Measurements from ENCODE around the gene IQGAP3. TPM values are rescaled to one million over a fixed set of nuclear protein-coding genes. Genes with fewer than 3 reads are reported as not detected.

The IQGAP3 gene
- total RNA-seq, 2 experiments from 2014 or later: 9.4 to 10.6 TPM

DNA sequence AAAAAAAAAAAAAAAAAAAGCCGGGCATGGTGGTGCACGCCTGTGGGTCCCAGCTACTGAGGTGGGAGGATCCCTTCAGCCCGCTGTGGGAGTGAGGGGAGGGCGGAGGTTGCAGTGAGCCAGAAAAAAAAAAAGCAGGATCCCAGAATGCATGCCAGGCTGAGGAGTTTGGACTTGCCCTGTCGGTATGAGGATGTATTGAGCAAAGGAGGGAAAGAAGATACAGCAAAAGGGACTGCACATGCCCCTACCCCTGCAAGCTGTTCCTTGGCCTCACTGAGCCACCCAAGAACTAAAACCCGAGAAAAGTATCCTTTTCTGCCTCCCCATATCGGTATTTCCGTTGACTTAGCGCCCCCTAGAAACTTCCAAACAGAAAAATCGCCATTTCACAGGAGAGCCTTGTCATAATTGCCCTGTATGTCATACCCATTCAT is 30.2 kb upstream of the IQGAP3 start:
- Mint-ChIP-seq H3K27me3 (ENCODE audit: low read depth) (no peaks in the 10 kb centered on the region), H3K36me3 (ENCODE audit: low read depth) (peaks cover 18% of the 10 kb centered on the region), H3K4me1 (ENCODE audit: low read depth) (peaks cover 45% of the 10 kb centered on the region), H3K9me3 (no peaks in the 10 kb centered on the region), H3K4me3 (peak overlapping the region; percentile 91), H3K27ac (peak overlapping the region; percentile 71)
- DNase-seq: peak; percentile 47
- CTCF ChIA-PET: interaction anchor here (0.7 to 1.5 kb wide), 4 partner anchors 10 to 20 kb away, joined by 3 to 8 read pairs (median 4); partner anchors contain the start of gene NAXE
- intact Hi-C loops (cut with micrococcal nuclease): no loop called here

- Mint-ChIP-seq H3K9me3 (no peaks in the 10 kb centered on the region), H3K27me3 (ENCODE audit: low read depth) (no peaks in the 10 kb centered on the region), H3K4me3 (peak overlapping the region; percentile 91), H3K36me3 (ENCODE audit: low read depth) (peaks cover 22% of the 10 kb centered on the region), H3K4me1 (ENCODE audit: low read depth) (peaks cover 45% of the 10 kb centered on the region), H3K27ac (peak overlapping the region; percentile 97)
- DNase-seq: no peak
- CTCF ChIA-PET: interaction anchor here (0.6 to 1.5 kb wide), 8 partner anchors 10 to 76 kb away, joined by 4 to 8 read pairs (median 4); partner anchors contain the start of gene NAXE
- intact Hi-C loops (cut with micrococcal nuclease): loop anchor here (1.0 to 2.0 kb wide), 6 partner anchors 11 to 146 kb away; partner anchors contain the start of genes MEF2D and NAXE
Observed at GRCh38 chr1:156601892-156602291, 29.5 kb upstream of the IQGAP3 start.

GRCh38 chr1:156601122-156601830 is 28.9 kb upstream of the IQGAP3 start, which contains the start of gene GPATCH4:
Gene GPATCH4 (minus strand): TSS chr1:156601479.
- peak; percentile 89 for DNase-seq
- Mint-ChIP-seq H3K4me1 (ENCODE audit: low read depth) (peaks cover 47% of the 10 kb centered on the region), H3K9me3 (no peaks in the 10 kb centered on the region), H3K36me3 (ENCODE audit: low read depth) (peaks cover 23% of the 10 kb centered on the region), H3K27me3 (ENCODE audit: low read depth) (no peaks in the 10 kb centered on the region), H3K4me3 (peak within 1 kb of the TSS; percentile 91), H3K27ac (peak within 1 kb of the TSS; percentile 97)
- CTCF ChIA-PET: interaction anchor here (0.6 to 1.5 kb wide), 10 partner anchors 9 to 398 kb away, joined by 3 to 8 read pairs (median 4); partner anchors contain the start of genes MEF2D and NAXE
- intact Hi-C loops (cut with micrococcal nuclease): loop anchor here (1.0 to 2.0 kb wide), 6 partner anchors 10 to 145 kb away; partner anchors contain the start of genes MEF2D and NAXE

DNA sequence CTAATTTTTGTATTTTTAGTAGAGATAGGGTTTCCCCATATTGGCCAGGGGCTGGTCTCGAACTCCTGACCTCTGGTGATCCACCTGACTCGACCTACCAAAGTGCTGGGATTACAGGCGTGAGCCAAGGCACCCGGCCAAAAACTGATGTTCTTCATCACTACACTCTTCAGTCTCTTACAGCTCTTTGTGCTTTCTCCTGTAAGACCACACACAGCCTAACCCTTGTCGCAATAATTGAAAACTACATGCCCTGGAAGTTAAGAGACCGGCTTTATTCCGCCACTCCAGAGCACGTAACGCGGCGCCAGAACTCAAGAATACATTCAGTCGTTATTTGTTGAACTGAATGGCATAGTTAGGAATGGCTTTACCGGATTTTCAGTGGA is 28.4 kb upstream of the IQGAP3 start:
- H3K9me3 Mint-ChIP-seq: no peaks in the 10 kb centered on the region
- no peaks in the 10 kb centered on the region for H3K27me3 Mint-ChIP-seq (ENCODE audit: low read depth)
- peak overlapping the region; percentile 91 for H3K4me3 Mint-ChIP-seq
- intact Hi-C loops (cut with micrococcal nuclease): loop anchor here (1.0 to 2.0 kb wide), 7 partner anchors 8 to 144 kb away; partner anchors contain the start of genes MEF2D and NAXE
- peak overlapping the region; percentile 97 for H3K27ac Mint-ChIP-seq
- no peak for DNase-seq
- H3K4me1 Mint-ChIP-seq (ENCODE audit: low read depth): peaks cover 47% of the 10 kb centered on the region
- CTCF ChIA-PET: interaction anchor here (0.7 to 2.0 kb wide), 7 partner anchors 8 to 398 kb away, joined by 3 to 10 read pairs (median 4); partner anchors contain the start of genes MEF2D and NAXE
- H3K36me3 Mint-ChIP-seq (ENCODE audit: low read depth): peaks cover 23% of the 10 kb centered on the region

- Mint-ChIP-seq H3K4me3 (peak overlapping the region; percentile 91), H3K27ac (peak overlapping the region; percentile 97), H3K27me3 (ENCODE audit: low read depth) (no peaks in the 10 kb centered on the region), H3K9me3 (no peaks in the 10 kb centered on the region), H3K36me3 (ENCODE audit: low read depth) (peaks cover 30% of the 10 kb centered on the region), H3K4me1 (ENCODE audit: low read depth) (peaks cover 53% of the 10 kb centered on the region)
- no peak for DNase-seq
- CTCF ChIA-PET: interaction anchor here (0.7 to 2.0 kb wide), 8 partner anchors 8 to 119 kb away, joined by 3 to 10 read pairs (median 4); partner anchors contain the start of gene NAXE
- intact Hi-C loops (cut with micrococcal nuclease): loop anchor here (1.0 to 2.0 kb wide), 2 partner anchors 8 to 15 kb away; no protein-coding TSS in a partner anchor
Observed at GRCh38 chr1:156599811-156600210, 27.4 kb upstream of the IQGAP3 start.

- intact Hi-C loops (cut with micrococcal nuclease): no loop called here
- Mint-ChIP-seq H3K4me3 (no peak overlapping the region), H3K27ac (peak overlapping the region; percentile 97), H3K27me3 (ENCODE audit: low read depth) (no peaks in the 10 kb centered on the region), H3K4me1 (ENCODE audit: low read depth) (peaks cover 56% of the 10 kb centered on the region), H3K36me3 (ENCODE audit: low read depth) (peaks cover 32% of the 10 kb centered on the region), H3K9me3 (no peaks in the 10 kb centered on the region)
- CTCF ChIA-PET: interaction anchor here (0.6 to 2.0 kb wide), 10 partner anchors 8 to 118 kb away, joined by 3 to 10 read pairs (median 4); partner anchors contain the start of gene NAXE
- DNase-seq: no peak
Observed at GRCh38 chr1:156598731-156599432, 26.5 kb upstream of the IQGAP3 start.

GRCh38 chr1:156598125-156598524 is 25.8 kb upstream of the IQGAP3 start:
- CTCF ChIA-PET: interaction anchor here (1.2 to 1.9 kb wide), 4 partner anchors 10 to 117 kb away, joined by 3 to 5 read pairs (median 4); no protein-coding TSS in a partner anchor
- H3K4me3 Mint-ChIP-seq: no peak overlapping the region
- no peaks in the 10 kb centered on the region for H3K27me3 Mint-ChIP-seq (ENCODE audit: low read depth)
- no peak for DNase-seq
- H3K9me3 Mint-ChIP-seq: no peaks in the 10 kb centered on the region
- H3K36me3 Mint-ChIP-seq (ENCODE audit: low read depth): peaks cover 34% of the 10 kb centered on the region
- peak overlapping the region; percentile 9 for H3K27ac Mint-ChIP-seq
- intact Hi-C loops (cut with micrococcal nuclease): no loop called here
- H3K4me1 Mint-ChIP-seq (ENCODE audit: low read depth): peaks cover 58% of the 10 kb centered on the region

GRCh38 chr1:156596426-156596825 is 24.1 kb upstream of the IQGAP3 start:
- CTCF ChIA-PET: interaction anchor here (0.6 to 1.2 kb wide), 3 partner anchors 12 to 93 kb away, joined by 3 read pairs; no protein-coding TSS in a partner anchor
- Mint-ChIP-seq H3K4me1 (ENCODE audit: low read depth) (peaks cover 53% of the 10 kb centered on the region), H3K4me3 (no peak overlapping the region), H3K36me3 (ENCODE audit: low read depth) (peaks cover 36% of the 10 kb centered on the region), H3K9me3 (no peaks in the 10 kb centered on the region), H3K27ac (peak overlapping the region; percentile 55), H3K27me3 (ENCODE audit: low read depth) (no peaks in the 10 kb centered on the region)
- no peak for DNase-seq
- intact Hi-C loops (cut with micrococcal nuclease): no loop called here

DNA sequence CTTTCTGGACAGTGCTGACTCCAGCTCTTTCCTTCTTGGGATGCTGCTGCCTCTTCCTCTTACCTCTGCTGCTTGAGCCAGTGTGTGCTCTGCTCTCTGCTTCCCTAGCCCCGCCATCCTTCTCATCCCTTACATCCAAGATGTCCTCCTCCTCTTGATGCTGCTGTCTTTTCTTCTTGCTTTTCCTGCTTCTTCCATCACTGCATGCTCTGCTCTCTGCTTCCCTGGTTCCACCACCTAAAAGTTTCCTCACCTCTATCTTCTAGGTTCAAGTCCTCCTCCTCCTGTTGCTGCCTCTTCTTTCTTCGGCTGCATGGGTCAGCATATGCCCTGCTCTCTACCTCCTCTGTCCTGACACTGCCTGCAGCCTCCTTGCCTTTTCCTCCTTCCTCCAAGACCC is 22.7 kb upstream of the IQGAP3 start:
- Mint-ChIP-seq H3K27me3 (ENCODE audit: low read depth) (no peaks in the 10 kb centered on the region), H3K4me1 (ENCODE audit: low read depth) (peaks cover 50% of the 10 kb centered on the region), H3K4me3 (no peak overlapping the region), H3K27ac (peak overlapping the region; percentile 3), H3K9me3 (no peaks in the 10 kb centered on the region), H3K36me3 (ENCODE audit: low read depth) (peaks cover 32% of the 10 kb centered on the region)
- CTCF ChIA-PET: interaction anchor here (1.0 to 2.5 kb wide), 4 partner anchors 10 to 149 kb away, joined by 3 to 7 read pairs (median 5); no protein-coding TSS in a partner anchor
- intact Hi-C loops (cut with micrococcal nuclease): no loop called here
- DNase-seq: no peak

DNA sequence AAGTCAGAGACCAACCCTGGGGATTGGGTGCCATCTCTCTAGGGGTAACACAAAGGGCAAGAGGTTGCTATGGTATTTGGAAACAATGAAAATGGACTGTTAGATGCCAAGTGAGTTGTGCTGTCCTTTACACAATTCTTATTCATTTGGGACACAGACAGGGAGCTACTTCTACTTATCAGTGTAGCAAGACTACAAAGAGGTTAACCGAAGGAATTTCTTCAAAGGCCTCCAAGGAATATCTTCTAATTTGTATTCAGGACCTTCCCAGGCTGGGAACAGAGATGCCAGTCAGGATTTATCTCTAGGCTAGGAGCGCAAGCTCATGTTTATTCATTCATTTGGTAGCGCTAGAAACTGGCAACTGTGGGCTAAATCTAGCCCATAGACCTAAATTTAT is 21.8 kb upstream of the IQGAP3 start:
- intact Hi-C loops (cut with micrococcal nuclease): no loop called here
- H3K27ac Mint-ChIP-seq: peak overlapping the region; percentile 16

GRCh38 chr1:156593661-156593989 is 21.3 kb upstream of the IQGAP3 start:
- peaks cover 37% of the 10 kb centered on the region for H3K4me1 Mint-ChIP-seq (ENCODE audit: low read depth)
- intact Hi-C loops (cut with micrococcal nuclease): no loop called here
- DNase-seq: no peak
- no peaks in the 10 kb centered on the region for H3K9me3 Mint-ChIP-seq
- peaks cover 25% of the 10 kb centered on the region for H3K36me3 Mint-ChIP-seq (ENCODE audit: low read depth)
- no peak overlapping the region for H3K27ac Mint-ChIP-seq
- H3K27me3 Mint-ChIP-seq (ENCODE audit: low read depth): no peaks in the 10 kb centered on the region
- H3K4me3 Mint-ChIP-seq: no peak overlapping the region
- CTCF ChIA-PET: interaction anchor here (1.0 to 3.6 kb wide), 5 partner anchors 10 to 113 kb away, joined by 3 to 21 read pairs (median 4); no protein-coding TSS in a partner anchor

More for the DNA sequence above, 21.8 kb upstream of the IQGAP3 start:
- Mint-ChIP-seq H3K4me3 (no peak overlapping the region), H3K4me1 (ENCODE audit: low read depth) (peaks cover 43% of the 10 kb centered on the region), H3K36me3 (ENCODE audit: low read depth) (peaks cover 30% of the 10 kb centered on the region), H3K27me3 (ENCODE audit: low read depth) (no peaks in the 10 kb centered on the region), H3K9me3 (no peaks in the 10 kb centered on the region)
- CTCF ChIA-PET: interaction anchor here (0.5 to 3.6 kb wide), 10 partner anchors 9 to 148 kb away, joined by 3 to 21 read pairs (median 4); no protein-coding TSS in a partner anchor
- DNase-seq: no peak
